Stimulated activated CD8-positive, alpha-beta memory T cell treated with anti-CD3 and anti-CD28 coated beads, Interleukin-7, amount 100 ng/mL, for 48 hours (primary cell): Measurements from ENCODE around the gene CCDC86.

ENCODE experiments used
- DNase-seq, 2 donors: peaks; one replicate each; pipeline ENCODE4 v3.0.0-alpha.2; 2020; ENCODE audit warnings: low read depth in 1 of 2; ENCODE audit errors: extremely low read depth in 1 of 2

Gene CCDC86

DNA sequence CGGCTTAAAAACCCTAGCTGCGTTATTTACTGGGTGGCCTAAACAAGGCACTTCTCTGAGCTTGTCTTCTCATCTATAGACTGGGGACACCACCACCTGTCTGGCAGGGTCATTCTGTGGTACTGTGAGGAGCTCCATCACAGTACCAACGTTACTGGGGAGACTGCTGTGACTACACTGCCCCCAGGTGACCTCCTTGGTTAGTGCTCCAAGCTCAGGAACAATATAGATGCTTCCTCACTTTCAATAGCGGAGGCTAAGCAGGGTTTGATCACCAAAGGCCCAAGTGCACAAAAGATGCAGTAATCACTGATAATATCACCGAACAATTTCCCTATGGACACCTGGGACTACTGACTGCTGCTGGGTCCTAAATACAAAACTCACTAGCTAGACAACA lies 45.6 kb downstream of the CCDC86 start:
- no peak for DNase-seq

GRCh38 chr11:60889869-60890311 lies 48.0 kb downstream of the CCDC86 start:
- DNase-seq: no peak

DNA sequence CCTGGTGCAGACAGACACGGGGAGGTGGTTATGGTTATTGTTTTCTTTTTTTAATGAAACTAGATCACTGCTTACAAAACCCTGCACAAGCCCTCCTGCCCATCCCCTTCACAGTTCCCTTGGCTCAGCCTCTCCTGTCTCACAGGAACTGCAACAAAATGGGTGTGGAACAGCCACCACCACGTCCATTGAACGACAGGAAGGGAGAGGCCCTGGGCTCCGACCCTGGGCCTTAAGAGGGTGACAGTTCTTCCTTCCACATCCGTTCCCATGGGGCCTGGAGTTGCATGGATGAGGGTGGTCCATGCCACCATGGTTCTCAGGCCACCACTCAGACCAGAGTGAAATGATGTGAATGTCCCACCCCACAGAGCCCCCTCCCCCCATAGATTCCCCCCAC lies 48.8 kb downstream of the CCDC86 start:
- DNase-seq: no peak

GRCh38 chr11:60891103-60891741 lies 49.3 kb downstream of the CCDC86 start:
- DNase-seq: no peak

GRCh38 chr11:60895687-60896086 lies 53.8 kb downstream of the CCDC86 start:
- no peak for DNase-seq

DNA sequence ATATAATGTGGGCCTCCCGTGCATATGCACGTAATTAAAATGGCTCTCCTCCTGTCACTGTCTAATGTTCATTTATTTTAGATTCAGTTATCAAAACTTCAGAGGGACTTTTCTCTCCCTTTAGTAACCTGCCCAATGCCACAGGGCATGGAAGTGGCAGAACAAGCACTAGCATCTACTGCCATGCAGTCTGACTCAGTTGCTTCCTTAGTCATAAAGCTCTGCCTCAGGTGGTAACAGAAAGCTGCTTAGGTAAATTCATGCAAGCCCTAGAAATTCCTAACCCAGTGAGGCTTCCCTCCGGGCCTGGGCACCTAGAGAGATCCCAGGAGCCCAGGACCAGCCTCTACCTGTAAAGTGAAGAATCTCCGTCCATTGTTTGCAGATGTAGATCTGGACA lies 55.6 kb downstream of the CCDC86 start:
- no peak for DNase-seq

- DNase-seq: no peak
Measured at GRCh38 chr11:60899046-60899936, 57.4 kb downstream of the CCDC86 start.

- no peak for DNase-seq
Measured at GRCh38 chr11:60899977-60900376, 58.1 kb downstream of the CCDC86 start.
